Measurements from ENCODE around the gene UTP3. TPM values are rescaled to one million over a fixed set of nuclear protein-coding genes. Genes with fewer than 3 reads are reported as not detected.
A peak's percentile ranks its signal among the peaks of the same experiment; 100 is the strongest.

The UTP3 gene
- total RNA-seq, 2 experiments from 2014 or later: 34.0 to 57.8 TPM

DNA sequence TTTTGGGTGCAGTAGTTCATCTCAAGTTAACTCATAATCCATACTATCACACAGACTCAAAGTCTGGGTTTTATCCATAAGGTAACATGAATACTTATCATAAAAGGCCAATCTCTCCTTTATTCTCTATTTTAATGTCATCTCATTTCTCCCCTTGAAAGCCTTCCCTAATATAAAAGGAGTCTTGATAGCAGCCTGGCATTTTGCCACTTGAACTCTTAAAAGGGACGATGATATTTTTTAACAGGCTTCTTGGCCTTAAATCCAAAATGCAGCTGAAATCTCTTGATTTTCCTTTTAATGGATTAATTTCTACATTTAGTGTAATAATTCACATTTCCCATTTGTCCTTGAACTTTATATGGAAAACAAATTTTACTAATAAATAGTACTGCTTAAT lies 13.6 kb upstream of the UTP3 start:
- H3K4me1 ChIP-seq (ENCODE audit: insufficient read depth, low read length, poor library complexity, severe bottlenecking): peaks cover 96% of the 10 kb centered on the region
- H3K27ac ChIP-seq (ENCODE audit: low read depth, low read length, poor library complexity, severe bottlenecking): peak overlapping the region; percentile 97
- no peaks in the 10 kb centered on the region for H3K36me3 ChIP-seq (ENCODE audit: insufficient read depth, low read length)
- no peak for DNase-seq (ENCODE audit: low spot score)
- no peaks in the 10 kb centered on the region for H3K9me2 ChIP-seq (ENCODE audit: insufficient read depth, low read length)
- no TSS peak for BruUV-seq (replicated peaks)
- TF ChIP-seq, protein P1, sequence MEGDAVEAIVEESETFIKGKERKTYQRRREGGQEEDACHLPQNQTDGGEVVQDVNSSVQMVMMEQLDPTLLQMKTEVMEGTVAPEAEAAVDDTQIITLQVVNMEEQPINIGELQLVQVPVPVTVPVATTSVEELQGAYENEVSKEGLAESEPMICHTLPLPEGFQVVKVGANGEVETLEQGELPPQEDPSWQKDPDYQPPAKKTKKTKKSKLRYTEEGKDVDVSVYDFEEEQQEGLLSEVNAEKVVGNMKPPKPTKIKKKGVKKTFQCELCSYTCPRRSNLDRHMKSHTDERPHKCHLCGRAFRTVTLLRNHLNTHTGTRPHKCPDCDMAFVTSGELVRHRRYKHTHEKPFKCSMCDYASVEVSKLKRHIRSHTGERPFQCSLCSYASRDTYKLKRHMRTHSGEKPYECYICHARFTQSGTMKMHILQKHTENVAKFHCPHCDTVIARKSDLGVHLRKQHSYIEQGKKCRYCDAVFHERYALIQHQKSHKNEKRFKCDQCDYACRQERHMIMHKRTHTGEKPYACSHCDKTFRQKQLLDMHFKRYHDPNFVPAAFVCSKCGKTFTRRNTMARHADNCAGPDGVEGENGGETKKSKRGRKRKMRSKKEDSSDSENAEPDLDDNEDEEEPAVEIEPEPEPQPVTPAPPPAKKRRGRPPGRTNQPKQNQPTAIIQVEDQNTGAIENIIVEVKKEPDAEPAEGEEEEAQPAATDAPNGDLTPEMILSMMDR (conservative IDR thresholded peaks at IDR 0.05; ENCODE audit: low read length): no peak
- TF ChIP-seq EZH2phosphoT487 (IDR thresholded peaks at IDR 0.05; ENCODE audit: borderline replicate concordance, low read depth, low read length): no peak
- H3K4me3 ChIP-seq (ENCODE audit: low read depth, low read length, poor library complexity, severe bottlenecking): peak overlapping the region; percentile 58
- CTCF ChIA-PET (ENCODE audit: unreplicated experiment): no interaction called here
- intact Hi-C loops (cut with micrococcal nuclease; ENCODE audit: unreplicated experiment): no loop called here
- H2AFZ ChIP-seq (ENCODE audit: low read length): peak overlapping the region; percentile 79
- no peaks in the 10 kb centered on the region for H4K20me1 ChIP-seq (ENCODE audit: insufficient read depth, low read length)
- no peaks in the 10 kb centered on the region for H3K9me3 ChIP-seq (ENCODE audit: low read length)
- POLR2A ChIA-PET: interaction anchor here (1.4 to 13.7 kb wide), 4 partner anchors 9 to 320 kb away, joined by 4 to 837 read pairs (median 10); partner anchors contain the start of gene JCHAIN
- H3K79me2 ChIP-seq (ENCODE audit: insufficient read depth, low read depth, low read length): peaks cover 24% of the 10 kb centered on the region; the same call in 1 of the 2 replicates
- H3K4me2 ChIP-seq (ENCODE audit: low read length): peak overlapping the region; percentile 76

DNA sequence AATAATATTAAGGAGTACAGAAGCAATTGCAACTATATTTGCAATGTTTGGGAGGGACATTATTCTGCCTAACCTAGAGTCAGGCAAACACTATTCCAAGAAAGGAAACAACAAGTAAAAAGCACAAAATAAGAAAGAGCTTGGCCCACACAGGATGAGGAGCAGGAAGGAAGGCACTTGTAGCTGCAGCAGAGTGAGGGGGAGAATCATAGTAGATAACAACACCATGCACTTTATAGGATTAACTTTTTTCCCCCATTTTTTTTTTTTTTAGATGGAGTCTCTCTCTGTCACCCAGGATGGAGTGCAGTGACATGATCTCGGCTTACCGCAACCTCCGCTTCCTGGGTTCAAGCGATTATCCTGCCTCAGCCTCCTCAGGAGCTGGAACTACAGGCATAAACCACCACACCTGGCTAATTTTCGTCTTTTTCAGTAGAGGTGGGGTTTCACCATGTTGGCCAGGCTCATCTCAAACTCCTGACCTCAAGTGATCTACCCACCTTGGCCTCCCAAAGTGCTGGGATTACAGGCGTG lies 11.7 kb upstream of the UTP3 start:
- no peaks in the 10 kb centered on the region for H4K20me1 ChIP-seq (ENCODE audit: insufficient read depth, low read length)
- ChIA-PET CTCF (ENCODE audit: unreplicated experiment) (interaction anchor here (0.5 to 2.0 kb wide), 4 partner anchors 10 to 319 kb away, joined by 3 to 13 read pairs (median 6); partner anchors contain the start of gene JCHAIN), POLR2A (interaction anchor here (0.6 to 13.7 kb wide), 10 partner anchors 9 to 320 kb away, joined by 3 to 837 read pairs (median 6); partner anchors contain the start of genes DCK, JCHAIN and UTP3)
- H3K9me3 ChIP-seq (ENCODE audit: low read length): no peaks in the 10 kb centered on the region
- peaks cover 96% of the 10 kb centered on the region for H3K4me1 ChIP-seq (ENCODE audit: insufficient read depth, low read length, poor library complexity, severe bottlenecking)
- peak; percentile 56 for DNase-seq (ENCODE audit: low spot score)
- intact Hi-C loops (cut with micrococcal nuclease; ENCODE audit: unreplicated experiment): no loop called here
- H3K9me2 ChIP-seq (ENCODE audit: insufficient read depth, low read length): no peaks in the 10 kb centered on the region
- no peaks in the 10 kb centered on the region for H3K36me3 ChIP-seq (ENCODE audit: insufficient read depth, low read length)
- TF ChIP-seq, protein P1 (conservative IDR thresholded peaks at IDR 0.05; ENCODE audit: low read length): no peak
- TF ChIP-seq EZH2phosphoT487 (IDR thresholded peaks at IDR 0.05; ENCODE audit: borderline replicate concordance, low read depth, low read length): no peak
- H2AFZ ChIP-seq (ENCODE audit: low read length): no peak overlapping the region; the same call in 1 of the 2 replicates
- peak overlapping the region; percentile 97 for H3K27ac ChIP-seq (ENCODE audit: low read depth, low read length, poor library complexity, severe bottlenecking)
- peak overlapping the region; percentile 76 for H3K4me2 ChIP-seq (ENCODE audit: low read length)
- peak overlapping the region; percentile 58 for H3K4me3 ChIP-seq (ENCODE audit: low read depth, low read length, poor library complexity, severe bottlenecking)
- peaks cover 25% of the 10 kb centered on the region; the same call in 1 of the 2 replicates for H3K79me2 ChIP-seq (ENCODE audit: insufficient read depth, low read depth, low read length)
- BruUV-seq (replicated peaks): no TSS peak
